ENCODE data around the gene CARF.
"Not testable (repeated sequence)": the region's sequence is repeated elsewhere in the genome, so short reads cannot be mapped to it uniquely, and the experiment has no call there.

CARF gene

DNA sequence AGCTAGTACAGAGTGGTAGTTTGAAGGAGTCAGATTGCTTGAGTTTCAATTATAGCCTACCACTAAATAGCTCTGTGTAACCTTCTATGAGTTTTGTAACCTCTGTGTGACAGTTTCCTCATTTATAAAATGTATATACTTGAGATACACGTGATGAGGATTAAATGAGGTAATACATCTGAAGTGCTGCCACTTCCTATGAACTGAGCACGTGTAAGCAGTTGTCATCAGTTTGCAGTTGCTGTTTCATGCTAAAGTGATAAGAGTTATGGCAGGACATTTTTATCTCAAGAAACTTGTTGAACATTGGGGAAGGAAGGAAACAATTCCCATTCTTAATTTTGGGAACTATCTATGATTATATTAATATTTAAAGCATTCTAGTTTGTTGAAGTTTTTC, 38.5 kb downstream of the CARF start:
- Histone ChIP-seq H3K27me3 (ENCODE audit: insufficient read depth, poor library complexity, severe bottlenecking) (no peaks in the 10 kb centered on the region), H3K4me3 (ENCODE audit: severe bottlenecking) (no peak overlapping the region), H3K9me3 (ENCODE audit: severe bottlenecking) (no peaks in the 10 kb centered on the region), H3K4me1 (ENCODE audit: insufficient read depth, poor library complexity, severe bottlenecking) (no peaks in the 10 kb centered on the region), H3K36me3 (ENCODE audit: low read depth) (peaks cover 8% of the 10 kb centered on the region; the same call in 1 of the 2 replicates), H3K27ac (ENCODE audit: poor library complexity, severe bottlenecking) (no peak overlapping the region)
- no peak for ATAC-seq (ENCODE audit: low read depth)
- DNase-seq (ENCODE audit: low spot score), result no peak
- TF ChIP-seq, protein P1, sequence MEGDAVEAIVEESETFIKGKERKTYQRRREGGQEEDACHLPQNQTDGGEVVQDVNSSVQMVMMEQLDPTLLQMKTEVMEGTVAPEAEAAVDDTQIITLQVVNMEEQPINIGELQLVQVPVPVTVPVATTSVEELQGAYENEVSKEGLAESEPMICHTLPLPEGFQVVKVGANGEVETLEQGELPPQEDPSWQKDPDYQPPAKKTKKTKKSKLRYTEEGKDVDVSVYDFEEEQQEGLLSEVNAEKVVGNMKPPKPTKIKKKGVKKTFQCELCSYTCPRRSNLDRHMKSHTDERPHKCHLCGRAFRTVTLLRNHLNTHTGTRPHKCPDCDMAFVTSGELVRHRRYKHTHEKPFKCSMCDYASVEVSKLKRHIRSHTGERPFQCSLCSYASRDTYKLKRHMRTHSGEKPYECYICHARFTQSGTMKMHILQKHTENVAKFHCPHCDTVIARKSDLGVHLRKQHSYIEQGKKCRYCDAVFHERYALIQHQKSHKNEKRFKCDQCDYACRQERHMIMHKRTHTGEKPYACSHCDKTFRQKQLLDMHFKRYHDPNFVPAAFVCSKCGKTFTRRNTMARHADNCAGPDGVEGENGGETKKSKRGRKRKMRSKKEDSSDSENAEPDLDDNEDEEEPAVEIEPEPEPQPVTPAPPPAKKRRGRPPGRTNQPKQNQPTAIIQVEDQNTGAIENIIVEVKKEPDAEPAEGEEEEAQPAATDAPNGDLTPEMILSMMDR (IDR thresholded peaks at IDR 0.05; ENCODE audit: poor library complexity, severe bottlenecking), result no peak

DNA sequence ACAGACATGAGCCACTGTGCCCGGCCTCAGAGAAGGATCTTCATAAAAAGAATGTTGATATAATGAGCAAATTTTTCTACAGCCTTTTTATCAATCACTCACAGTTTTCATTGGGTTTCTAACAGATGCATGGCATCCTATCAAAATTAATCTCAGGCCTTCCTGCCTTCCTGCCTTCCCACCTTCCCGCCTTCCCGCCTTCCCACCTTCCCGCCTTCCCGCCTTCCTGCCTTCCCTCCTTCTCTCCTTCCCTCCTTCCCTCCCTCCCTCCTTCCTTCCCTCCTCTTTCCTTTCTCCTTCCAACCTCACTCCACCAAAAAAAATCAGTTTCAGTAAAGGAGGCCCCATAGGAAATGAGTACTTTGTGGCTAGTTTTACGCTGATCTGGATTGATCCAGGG, 48.4 kb downstream of the CARF start:
- no peak for DNase-seq (ENCODE audit: low spot score)

DNA sequence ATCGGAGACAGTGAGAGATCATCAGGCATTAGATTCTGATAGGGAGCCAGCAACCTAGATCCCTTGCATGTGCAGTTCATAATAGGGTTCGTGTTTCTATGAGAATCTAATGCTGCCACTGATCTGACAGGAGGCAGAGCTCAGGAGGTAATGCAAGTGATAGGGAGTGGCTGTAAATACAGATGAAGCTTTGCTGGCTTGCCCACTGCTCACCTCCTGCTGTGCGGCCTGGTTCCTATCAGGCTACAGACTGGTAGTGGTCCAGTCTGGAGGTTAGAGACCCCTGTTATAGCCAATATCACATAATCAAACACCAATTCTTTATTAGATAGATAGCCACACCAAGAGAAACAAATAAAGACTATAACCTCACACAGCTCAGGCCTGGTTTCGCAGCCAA, 51.6 kb downstream of the CARF start:
- TF ChIP-seq, protein P1 (IDR thresholded peaks at IDR 0.05; ENCODE audit: poor library complexity, severe bottlenecking), result no peak
- DNase-seq (ENCODE audit: low spot score) (no peak), ATAC-seq (ENCODE audit: low read depth) (no peak)
- Histone ChIP-seq H3K9me3 (ENCODE audit: severe bottlenecking) (no peaks in the 10 kb centered on the region), H3K4me1 (ENCODE audit: insufficient read depth, poor library complexity, severe bottlenecking) (no peaks in the 10 kb centered on the region), H3K4me3 (ENCODE audit: severe bottlenecking) (no peak overlapping the region), H3K27me3 (ENCODE audit: insufficient read depth, poor library complexity, severe bottlenecking) (no peaks in the 10 kb centered on the region), H3K36me3 (ENCODE audit: low read depth) (peaks cover 9% of the 10 kb centered on the region; the same call in 1 of the 2 replicates), H3K27ac (ENCODE audit: poor library complexity, severe bottlenecking) (no peak overlapping the region)

More for the DNA sequence above, 48.4 kb downstream of the CARF start:
- Histone ChIP-seq H3K9me3 (ENCODE audit: severe bottlenecking) (no peaks in the 10 kb centered on the region), H3K36me3 (ENCODE audit: low read depth) (peaks cover 11% of the 10 kb centered on the region), H3K4me3 (ENCODE audit: severe bottlenecking) (no peak overlapping the region), H3K27me3 (ENCODE audit: insufficient read depth, poor library complexity, severe bottlenecking) (no peaks in the 10 kb centered on the region), H3K4me1 (ENCODE audit: insufficient read depth, poor library complexity, severe bottlenecking) (no peaks in the 10 kb centered on the region), H3K27ac (ENCODE audit: poor library complexity, severe bottlenecking) (no peak overlapping the region)
- no peak for ATAC-seq (ENCODE audit: low read depth)
- TF ChIP-seq, protein P1 (IDR thresholded peaks at IDR 0.05; ENCODE audit: poor library complexity, severe bottlenecking), result no peak

DNA sequence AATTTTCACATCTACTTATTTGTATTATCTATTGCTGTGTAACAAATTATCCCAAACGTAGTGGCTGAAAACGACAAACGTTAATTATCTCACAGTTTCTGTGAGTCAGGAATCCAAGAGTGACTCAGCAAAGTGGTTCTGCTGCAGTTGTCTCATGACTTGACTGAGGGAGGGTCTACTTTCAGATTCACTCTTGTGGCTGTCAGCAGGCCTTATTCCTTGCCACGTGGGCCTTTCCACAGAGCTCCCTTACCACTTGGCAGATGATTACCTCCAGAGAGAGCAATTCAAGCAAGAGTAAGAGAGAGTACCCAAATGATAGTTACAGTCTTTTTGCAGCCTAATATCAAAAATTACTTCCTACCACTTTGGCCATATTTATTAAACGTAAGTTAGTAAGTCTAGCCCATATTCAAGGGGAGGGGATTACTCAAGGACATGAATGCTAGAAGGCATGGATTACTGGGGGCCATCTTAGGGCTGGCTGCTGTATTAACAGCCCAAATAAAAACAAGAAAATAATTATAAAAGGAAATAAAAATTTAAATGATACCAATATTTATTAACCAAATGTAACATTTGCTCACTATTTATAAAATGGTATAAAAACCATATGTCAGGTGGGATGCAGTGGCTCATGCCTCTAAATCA, 53.9 kb downstream of the CARF start:
- ATAC-seq (ENCODE audit: low read depth) (no peak), DNase-seq (ENCODE audit: low spot score) (no peak)
- no peaks in the 10 kb centered on the region for H3K4me1 ChIP-seq (ENCODE audit: insufficient read depth, poor library complexity, severe bottlenecking)
- no peaks in the 10 kb centered on the region for H3K9me3 ChIP-seq (ENCODE audit: severe bottlenecking)
- no peak overlapping the region for H3K4me3 ChIP-seq (ENCODE audit: severe bottlenecking)
- TF ChIP-seq, protein P1 (IDR thresholded peaks at IDR 0.05; ENCODE audit: poor library complexity, severe bottlenecking), result no peak
- peaks cover 13% of the 10 kb centered on the region; the same call in 1 of the 2 replicates for H3K36me3 ChIP-seq (ENCODE audit: low read depth)
- H3K27ac ChIP-seq (ENCODE audit: poor library complexity, severe bottlenecking), result no peak overlapping the region
- no peaks in the 10 kb centered on the region for H3K27me3 ChIP-seq (ENCODE audit: insufficient read depth, poor library complexity, severe bottlenecking)

DNA sequence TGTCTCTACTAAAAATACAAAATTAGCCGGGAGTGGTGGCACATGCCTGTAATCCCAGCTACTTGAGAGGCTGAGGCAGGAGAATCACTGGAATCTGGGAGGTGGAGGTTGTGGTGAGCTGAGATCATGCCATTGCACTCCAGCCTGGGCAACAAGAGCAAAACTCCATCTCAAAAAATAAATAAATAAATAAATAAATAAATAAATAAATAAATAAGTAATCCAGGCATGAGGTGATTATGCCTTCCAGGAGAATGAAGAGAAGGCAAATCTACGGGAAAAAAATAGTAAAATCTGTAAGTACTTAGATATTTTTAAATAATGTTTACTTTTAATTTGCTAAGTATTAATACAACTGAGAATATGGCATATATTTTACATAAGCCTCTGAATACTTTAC, 57.3 kb downstream of the CARF start:
- not testable (repeated sequence) for DNase-seq (ENCODE audit: low spot score); H3K27ac ChIP-seq (ENCODE audit: poor library complexity, severe bottlenecking); H3K4me3 ChIP-seq (ENCODE audit: severe bottlenecking)

More for the DNA sequence above, 57.3 kb downstream of the CARF start:
- H3K4me1 ChIP-seq (ENCODE audit: insufficient read depth, poor library complexity, severe bottlenecking); H3K27me3 ChIP-seq (ENCODE audit: insufficient read depth, poor library complexity, severe bottlenecking); ATAC-seq (ENCODE audit: low read depth); H3K36me3 ChIP-seq (ENCODE audit: low read depth); H3K9me3 ChIP-seq (ENCODE audit: severe bottlenecking): not testable (repeated sequence)

Data from RWPE2 (cell line).